IMR-90 (cell line): Measurements from ENCODE around the gene MFSD6.

Source experiments
- BHLHE40 ChIP-seq: fragments of 150-350 bp; IDR thresholded peaks from 2 replicates; pipeline ENCODE4 v1.6.1; 2016; ENCODE audit warnings: mild to moderate bottlenecking, low read depth, low read length
- CEBPB ChIP-seq: IDR thresholded peaks from 2 replicates; pipeline ENCODE4 v1.6.1; 2012; ENCODE audit warnings: low read depth, low read length, improper control_type of control experiment
- CHD1 ChIP-seq: IDR thresholded peaks from 2 replicates; pipeline ENCODE4 v1.6.1; 2012; ENCODE audit warnings: low read depth, low read length, improper control_type of control experiment
- MAZ ChIP-seq: IDR thresholded peaks from 2 replicates; pipeline ENCODE4 v1.6.1; 2012; ENCODE audit warnings: low read depth, mild to moderate bottlenecking, low read length, improper control_type of control experiment, moderate library complexity, borderline replicate concordance
- MXI1 ChIP-seq: IDR thresholded peaks from 2 replicates; pipeline ENCODE4 v1.6.1; 2012; ENCODE audit warnings: low read depth, mild to moderate bottlenecking, low read length, moderate library complexity, borderline replicate concordance
- POLR2A ChIP-seq: IDR thresholded peaks from 2 replicates; pipeline ENCODE4 v1.6.1; 2012; ENCODE audit warnings: mild to moderate bottlenecking, low read depth, low read length
- RAD21 ChIP-seq: IDR thresholded peaks from 2 replicates; pipeline ENCODE4 v1.6.1; 2012; ENCODE audit warnings: low read length, improper control_type of control experiment
- RCOR1 ChIP-seq: IDR thresholded peaks from 2 replicates; pipeline ENCODE4 v1.6.1; 2012; ENCODE audit warnings: mild to moderate bottlenecking, low read length, improper control_type of control experiment; ENCODE audit not compliant: insufficient replicate concordance
- RFX5 ChIP-seq: IDR thresholded peaks from 2 replicates; pipeline ENCODE4 v1.8.0; 2012; ENCODE audit warnings: low read depth, mild to moderate bottlenecking, low read length, moderate library complexity
- TF ChIP-seq, protein P1 (sequence below): conservative IDR thresholded peaks from 2 replicates; pipeline ENCODE4 v1.5.1; 2012; ENCODE audit warnings: mild to moderate bottlenecking, low read depth, low read length, improper control_type of control experiment
- TF ChIP-seq, protein P2 (sequence below): fragments of 150-350 bp; IDR thresholded peaks from 2 replicates; pipeline ENCODE4 v1.6.1; 2016; ENCODE audit warnings: low read depth, mild to moderate bottlenecking, low read length, moderate library complexity, borderline replicate concordance
- TF ChIP-seq, protein P3 (sequence below): fragments of 150-350 bp; IDR thresholded peaks from 2 replicates; pipeline ENCODE4 v1.6.1; 2017; ENCODE audit warnings: mild to moderate bottlenecking, antibody characterized with exemption, low read length, low read depth

DNA sequence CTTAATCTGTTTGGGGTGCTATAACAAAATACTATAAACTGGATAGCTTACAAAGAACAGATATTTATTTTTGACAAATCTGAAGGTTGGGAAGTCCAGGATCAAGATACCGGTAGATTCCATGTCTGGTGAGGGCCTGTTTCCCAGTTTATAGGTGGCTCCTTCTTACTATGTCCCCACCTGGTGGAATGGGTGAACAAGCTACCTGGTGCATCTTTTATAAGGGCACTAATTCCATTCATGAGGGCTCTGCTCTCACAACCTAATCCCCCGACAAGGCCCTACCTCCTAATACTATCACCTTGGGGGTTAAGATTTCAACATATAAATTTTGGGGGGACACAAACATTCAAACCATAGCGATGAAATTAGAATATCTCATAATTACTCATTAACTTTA, 142.0 kb downstream of the MFSD6 start:
- TF ChIP-seq, protein P1, sequence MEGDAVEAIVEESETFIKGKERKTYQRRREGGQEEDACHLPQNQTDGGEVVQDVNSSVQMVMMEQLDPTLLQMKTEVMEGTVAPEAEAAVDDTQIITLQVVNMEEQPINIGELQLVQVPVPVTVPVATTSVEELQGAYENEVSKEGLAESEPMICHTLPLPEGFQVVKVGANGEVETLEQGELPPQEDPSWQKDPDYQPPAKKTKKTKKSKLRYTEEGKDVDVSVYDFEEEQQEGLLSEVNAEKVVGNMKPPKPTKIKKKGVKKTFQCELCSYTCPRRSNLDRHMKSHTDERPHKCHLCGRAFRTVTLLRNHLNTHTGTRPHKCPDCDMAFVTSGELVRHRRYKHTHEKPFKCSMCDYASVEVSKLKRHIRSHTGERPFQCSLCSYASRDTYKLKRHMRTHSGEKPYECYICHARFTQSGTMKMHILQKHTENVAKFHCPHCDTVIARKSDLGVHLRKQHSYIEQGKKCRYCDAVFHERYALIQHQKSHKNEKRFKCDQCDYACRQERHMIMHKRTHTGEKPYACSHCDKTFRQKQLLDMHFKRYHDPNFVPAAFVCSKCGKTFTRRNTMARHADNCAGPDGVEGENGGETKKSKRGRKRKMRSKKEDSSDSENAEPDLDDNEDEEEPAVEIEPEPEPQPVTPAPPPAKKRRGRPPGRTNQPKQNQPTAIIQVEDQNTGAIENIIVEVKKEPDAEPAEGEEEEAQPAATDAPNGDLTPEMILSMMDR = no peak
- TF ChIP-seq CHD1 (no peak), RAD21 (no peak), CEBPB (no peak), RCOR1 (no peak), RFX5 (no peak), POLR2A (no peak), MXI1 (no peak), MAZ (no peak), BHLHE40 (no peak)
- TF ChIP-seq, protein P2, sequence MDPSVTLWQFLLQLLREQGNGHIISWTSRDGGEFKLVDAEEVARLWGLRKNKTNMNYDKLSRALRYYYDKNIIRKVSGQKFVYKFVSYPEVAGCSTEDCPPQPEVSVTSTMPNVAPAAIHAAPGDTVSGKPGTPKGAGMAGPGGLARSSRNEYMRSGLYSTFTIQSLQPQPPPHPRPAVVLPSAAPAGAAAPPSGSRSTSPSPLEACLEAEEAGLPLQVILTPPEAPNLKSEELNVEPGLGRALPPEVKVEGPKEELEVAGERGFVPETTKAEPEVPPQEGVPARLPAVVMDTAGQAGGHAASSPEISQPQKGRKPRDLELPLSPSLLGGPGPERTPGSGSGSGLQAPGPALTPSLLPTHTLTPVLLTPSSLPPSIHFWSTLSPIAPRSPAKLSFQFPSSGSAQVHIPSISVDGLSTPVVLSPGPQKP = no peak
- TF ChIP-seq, protein P3, sequence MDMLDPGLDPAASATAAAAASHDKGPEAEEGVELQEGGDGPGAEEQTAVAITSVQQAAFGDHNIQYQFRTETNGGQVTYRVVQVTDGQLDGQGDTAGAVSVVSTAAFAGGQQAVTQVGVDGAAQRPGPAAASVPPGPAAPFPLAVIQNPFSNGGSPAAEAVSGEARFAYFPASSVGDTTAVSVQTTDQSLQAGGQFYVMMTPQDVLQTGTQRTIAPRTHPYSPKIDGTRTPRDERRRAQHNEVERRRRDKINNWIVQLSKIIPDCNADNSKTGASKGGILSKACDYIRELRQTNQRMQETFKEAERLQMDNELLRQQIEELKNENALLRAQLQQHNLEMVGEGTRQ = no peak
